SKM-1 (cell line): ENCODE data around the gene SLC52A1.

Experiments
- DNase-seq: peaks from one replicate; lab custom pipeline; 2025; ENCODE audit not compliant: unreplicated experiment; lab: John Stamatoyannopoulos, UW

Gene SLC52A1

DNA sequence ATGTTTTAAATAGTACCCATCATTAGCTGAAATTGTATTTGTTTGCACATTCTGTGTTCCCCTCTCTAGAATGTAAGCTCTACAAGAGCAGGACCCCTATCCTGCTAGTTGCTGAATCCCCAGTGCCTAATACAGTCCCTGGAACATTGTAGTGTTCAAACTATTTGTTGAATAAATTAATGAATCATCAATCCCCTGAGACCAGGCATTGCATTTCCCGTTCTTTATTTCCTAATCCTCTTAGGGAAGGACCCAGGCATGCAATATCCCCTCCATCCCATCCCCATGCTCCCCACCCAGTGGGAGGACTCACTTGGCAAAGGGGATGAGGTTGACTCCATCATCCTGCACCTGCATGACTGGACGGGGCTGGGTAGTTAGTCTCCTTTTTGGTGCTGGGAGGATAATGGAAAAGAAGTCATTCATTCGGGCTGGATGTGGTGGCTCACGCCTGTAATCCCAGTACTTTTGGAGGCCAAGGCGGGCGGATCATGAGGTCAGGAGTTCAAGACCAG, 41.1 kb downstream of the SLC52A1 start:
- no peak for DNase-seq

DNA sequence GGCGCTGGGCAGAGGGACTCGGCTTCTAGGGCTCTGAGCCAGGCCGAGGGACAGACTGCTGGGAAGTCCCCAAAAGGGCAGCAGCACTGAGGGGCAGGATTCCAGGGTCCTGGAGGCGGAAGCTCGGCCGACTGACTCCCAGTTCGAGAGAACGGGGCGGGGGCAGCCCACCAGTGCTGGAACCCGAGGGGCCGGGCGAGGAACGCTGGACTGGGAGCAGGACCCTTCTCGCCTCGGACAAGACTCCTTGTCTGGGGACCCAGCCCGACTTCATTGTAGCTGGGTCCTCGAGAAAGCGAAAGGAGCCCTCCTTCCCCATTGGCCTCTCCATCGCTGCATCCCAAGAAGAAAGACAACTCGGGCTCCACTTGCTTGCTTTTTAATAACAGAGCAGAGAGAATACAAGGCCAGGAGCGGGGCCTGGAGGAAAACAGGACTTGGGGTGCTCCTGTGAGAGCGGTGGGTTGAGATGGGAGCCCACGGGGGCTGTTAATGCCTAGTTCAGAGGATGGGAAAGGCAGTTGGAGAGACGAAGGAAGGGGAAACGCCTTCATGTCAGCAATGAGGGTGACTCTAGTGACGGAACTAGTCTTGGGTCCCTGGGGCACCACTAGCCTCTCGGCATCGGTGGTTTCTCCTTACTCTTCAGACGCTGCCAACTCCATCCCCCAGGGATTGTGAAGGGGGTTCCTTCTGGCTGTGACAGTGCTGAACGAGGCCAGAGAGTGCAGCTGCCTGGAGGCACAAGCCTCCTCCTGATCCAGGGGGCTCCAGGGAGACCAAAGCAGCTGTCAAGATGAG, 47.3 kb downstream of the SLC52A1 start:
- DNase-seq, result no peak

DNA sequence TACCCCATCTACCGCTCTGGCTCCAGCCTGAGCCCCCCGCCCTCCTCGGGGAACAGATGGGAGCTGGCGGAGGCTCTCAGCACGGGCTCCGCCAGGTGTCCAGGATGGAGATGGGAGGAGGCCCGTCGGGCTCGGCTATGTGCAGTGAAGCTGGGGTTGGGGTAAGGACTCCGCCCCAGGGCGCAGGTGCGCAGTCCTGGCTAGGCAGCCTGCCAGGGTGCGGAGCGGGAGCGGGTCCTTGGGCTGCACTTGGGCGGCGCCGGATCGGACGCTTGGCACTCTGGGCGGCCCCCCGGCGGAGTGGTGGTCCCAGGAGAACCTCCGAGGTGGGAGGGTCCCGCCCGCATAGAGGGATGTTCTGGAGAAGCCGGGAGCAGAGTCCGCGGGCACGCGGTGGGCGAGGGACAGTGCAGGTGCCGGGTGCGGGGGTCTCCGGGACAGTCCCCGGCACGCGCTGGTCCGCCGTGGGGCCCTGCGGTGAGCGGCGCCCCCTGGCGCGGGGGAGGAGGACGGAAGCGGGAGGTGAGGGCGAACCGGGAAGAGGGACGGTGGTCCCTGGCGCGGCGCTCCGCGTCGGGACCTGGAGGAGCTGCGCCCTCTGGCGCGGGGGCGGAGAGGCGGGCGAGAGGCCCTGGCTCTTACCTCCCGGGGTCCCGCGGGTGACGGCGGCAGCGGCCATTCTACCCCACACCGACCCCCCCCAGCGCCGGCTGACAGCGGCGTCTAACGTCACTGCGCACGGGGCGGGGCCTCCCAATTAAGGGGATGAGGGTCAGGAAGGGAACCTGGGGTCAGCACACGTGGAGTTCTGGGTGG, 48.1 kb downstream of the SLC52A1 start, which contains the start of gene CAMTA2:
Gene CAMTA2 (minus strand): TSS at position 725 of the 816 bp plus-strand sequence. CDS start 1,453 bp downstream, outside the sequence.
- DNase-seq, result no peak

DNA sequence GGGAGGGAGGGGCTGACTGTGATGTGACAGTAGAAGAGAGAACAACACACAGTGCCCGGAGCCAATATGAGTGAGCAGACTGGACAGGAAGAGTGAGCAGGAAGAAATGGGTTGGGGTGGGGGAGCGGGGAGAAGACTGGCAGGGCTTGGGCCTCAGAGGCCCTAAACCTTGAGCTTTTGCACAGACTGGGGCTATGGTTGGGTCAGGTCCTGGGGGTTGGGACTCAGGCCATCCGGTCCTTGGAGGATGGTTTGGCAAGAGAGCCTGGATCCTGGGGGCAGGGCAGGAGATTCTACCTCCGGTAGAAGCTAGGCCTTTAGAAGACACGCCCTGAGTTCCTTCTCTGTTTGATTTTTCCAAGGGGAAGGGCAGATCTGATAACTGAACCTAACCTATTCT, 48.8 kb downstream of the SLC52A1 start:
- DNase-seq, result no peak
